Naive thymus-derived CD4-positive, alpha-beta T cell (primary cell): ENCODE measurements around the gene TMPRSS2. TPM values are rescaled to one million over a fixed set of nuclear protein-coding genes. Genes with fewer than 3 reads are reported as not detected.

Experiments used
- ATAC-seq: fragments of 150-1000 bp; cut with Tn5 transposase; 2 replicates; pipeline ENCODE4 v1.10.0; 2021; ENCODE audit warnings: mild to moderate bottlenecking, moderate library complexity
- CTCF ChIA-PET: fragments of 350-600 bp; sonication (Branson Sonifier 250); formaldehyde crosslinking; loops from one replicate; lab custom pipeline; 2021; ENCODE audit warnings: antibody characterized with exemption; lab: Charles Lee
- POLR2A ChIA-PET: fragments of 350-600 bp; sonication (Branson Sonifier 250); formaldehyde crosslinking; loops from one replicate; lab custom pipeline; 2021; ENCODE audit warnings: antibody characterized with exemption, inconsistent platforms; lab: Charles Lee
- DNase-seq, 9 donors: peaks; one replicate each; pipeline versions ENCODE4 v3.0.0 to v3.0.0-alpha.2; 2020 to 2022; ENCODE audit warnings: mixed read lengths in 1 of 9
- H3K27ac ChIP-seq: one replicate; pipeline ENCODE4 v1.7.0; 2013; ENCODE audit warnings: mild to moderate bottlenecking, low read depth, low read length, moderate library complexity
- H3K27me3 ChIP-seq, 2 donors: one replicate each; pipeline ENCODE4 v1.7.0; 2013; ENCODE audit warnings: low read length in 2 of 2, mild to moderate bottlenecking in 2 of 2, moderate library complexity in 2 of 2; ENCODE audit not compliant: control insufficient read depth in 2 of 2, insufficient read depth in 2 of 2
- H3K36me3 ChIP-seq, 3 experiments: 1 replicate in 2 of 3; 2 replicates in 1 of 3; pipeline ENCODE4 v1.7.0; 2013; ENCODE audit warnings: low read length in 3 of 3, mild to moderate bottlenecking in 3 of 3, moderate library complexity in 1 of 3; ENCODE audit not compliant: insufficient read depth in 3 of 3, control insufficient read depth in 2 of 3
- H3K4me1 ChIP-seq, 2 donors: one replicate each; pipeline ENCODE4 v1.7.0; 2013; ENCODE audit warnings: low read length in 2 of 2, mild to moderate bottlenecking in 2 of 2, moderate library complexity in 1 of 2; ENCODE audit not compliant: control insufficient read depth in 2 of 2, insufficient read depth in 2 of 2
- H3K4me3 ChIP-seq: 2 replicates; pipeline ENCODE4 v1.7.0; 2013; ENCODE audit warnings: mild to moderate bottlenecking, low read length
- H3K9me3 ChIP-seq, 3 experiments: 1 replicate in 2 of 3; 2 replicates in 1 of 3; pipeline ENCODE4 v1.7.0; 2013; ENCODE audit warnings: low read length in 3 of 3; ENCODE audit not compliant: control insufficient read depth in 2 of 3
- H3K27ac Mint-ChIP-seq, 9 donors: one replicate each; pipeline ENCODE4 v1.8.0; 2020 to 2022; ENCODE audit warnings: mixed read lengths in 9 of 9, mild to moderate bottlenecking in 8 of 9, moderate library complexity in 5 of 9, inconsistent platforms in 2 of 9
- H3K27me3 Mint-ChIP-seq, 5 donors: one replicate each; pipeline ENCODE4 v1.8.0; 2021 to 2022; ENCODE audit warnings: mixed read lengths in 5 of 5, mild to moderate bottlenecking in 1 of 5
- H3K36me3 Mint-ChIP-seq, 5 donors: one replicate each; pipeline ENCODE4 v1.8.0; 2020 to 2022; ENCODE audit warnings: mixed read lengths in 5 of 5, mild to moderate bottlenecking in 3 of 5, inconsistent platforms in 1 of 5
- H3K4me1 Mint-ChIP-seq, 7 donors: one replicate each; pipeline ENCODE4 v1.8.0; 2020 to 2022; ENCODE audit warnings: mixed read lengths in 7 of 7, mild to moderate bottlenecking in 3 of 7, inconsistent platforms in 1 of 7
- H3K4me3 Mint-ChIP-seq, 10 donors: one replicate each; pipeline ENCODE4 v1.8.0; 2020 to 2022; ENCODE audit warnings: mild to moderate bottlenecking in 10 of 10, mixed read lengths in 10 of 10, moderate library complexity in 6 of 10, inconsistent platforms in 2 of 10
- H3K9me3 Mint-ChIP-seq, 11 donors: one replicate each; pipeline ENCODE4 v1.8.0; 2020 to 2022; ENCODE audit warnings: mixed read lengths in 11 of 11, mild to moderate bottlenecking in 4 of 11, inconsistent platforms in 1 of 11, moderate library complexity in 1 of 11
- intact Hi-C, 2 donors: fragments of 100-400 bp; cut with micrococcal nuclease; formaldehyde crosslinking; loops; one replicate each; pipeline ENCODE4 v1.15.1; 2023
- polyA plus RNA-seq, 2 donors: library from polyadenylated mRNA; unstranded; fragments of 300-500 nt; fragmentation: Illumina TruSeq; gene quantifications; one replicate each; pipeline ENCODE4 v1.2.3, GENCODE V29; 2021
- total RNA-seq, 6 experiments: library from RNA in 5 of 6; stranded (reverse) in 5 of 6; gene quantifications; 1 replicate in 5 of 6; 2 replicates in 1 of 6; pipeline ENCODE4 v1.2.3 and lab custom pipeline; 2021 to 2026

Gene TMPRSS2
- total and polyA plus RNA-seq, 7 experiments from 2014 or later = not detected

- Histone ChIP-seq H3K27ac (no peak overlapping the region), H3K9me3 (no peaks in the 10 kb centered on the region), H3K4me1 (no peaks in the 10 kb centered on the region), H3K27me3 (no peaks in the 10 kb centered on the region), H3K36me3 (no peaks in the 10 kb centered on the region), H3K4me3 (no peak overlapping the region)
- no peaks in the 10 kb centered on the region for H3K36me3 Mint-ChIP-seq
- H3K27ac Mint-ChIP-seq = no peak overlapping the region
- ChIA-PET CTCF (interaction anchor here (0.9 kb wide), 1 partner anchor 201 kb away, joined by 3 read pairs; no protein-coding TSS in a partner anchor), POLR2A (no interaction called here)
- intact Hi-C loops = no loop called here
- ATAC-seq = no peak
- no peaks in the 10 kb centered on the region for H3K4me1 Mint-ChIP-seq
- DNase-seq = no peak
- no peaks in the 10 kb centered on the region for H3K9me3 Mint-ChIP-seq
- H3K4me3 Mint-ChIP-seq = no peak overlapping the region
- H3K27me3 Mint-ChIP-seq = peaks cover 0 to 21% (median 4%) of the 10 kb centered on the region in 5 donors
Observed at GRCh38 chr21:41483973-41484372, 24.0 kb downstream of the TMPRSS2 start.

- no peak overlapping the region for H3K4me3 Mint-ChIP-seq
- no peak overlapping the region for H3K4me3 ChIP-seq
- no peaks in the 10 kb centered on the region for H3K27me3 ChIP-seq
- no peak for ATAC-seq
- CTCF ChIA-PET = interaction anchor here (0.9 kb wide), 1 partner anchor 200 kb away, joined by 3 read pairs; no protein-coding TSS in a partner anchor
- H3K27ac Mint-ChIP-seq = no peak overlapping the region
- no peaks in the 10 kb centered on the region for H3K36me3 ChIP-seq
- POLR2A ChIA-PET = no interaction called here
- H3K4me1 ChIP-seq = no peaks in the 10 kb centered on the region
- H3K36me3 Mint-ChIP-seq = no peaks in the 10 kb centered on the region
- intact Hi-C loops = no loop called here
- no peaks in the 10 kb centered on the region for H3K9me3 Mint-ChIP-seq
- no peak overlapping the region for H3K27ac ChIP-seq
- H3K9me3 ChIP-seq = no peaks in the 10 kb centered on the region
- no peaks in the 10 kb centered on the region for H3K4me1 Mint-ChIP-seq
- H3K27me3 Mint-ChIP-seq = peaks cover 0 to 21% (median 8%) of the 10 kb centered on the region in 5 donors
- no peak for DNase-seq
Observed at GRCh38 chr21:41483415-41483814, 24.5 kb downstream of the TMPRSS2 start.

- Histone ChIP-seq H3K36me3 (no peaks in the 10 kb centered on the region), H3K27ac (no peak overlapping the region), H3K4me3 (no peak overlapping the region), H3K9me3 (no peaks in the 10 kb centered on the region), H3K27me3 (no peaks in the 10 kb centered on the region), H3K4me1 (no peaks in the 10 kb centered on the region)
- no peaks in the 10 kb centered on the region for H3K9me3 Mint-ChIP-seq
- ATAC-seq (no peak), DNase-seq (no peak)
- no peak overlapping the region for H3K4me3 Mint-ChIP-seq
- intact Hi-C loops = no loop called here
- H3K27ac Mint-ChIP-seq = no peak overlapping the region
- no peaks in the 10 kb centered on the region for H3K36me3 Mint-ChIP-seq
- POLR2A ChIA-PET = no interaction called here
- peaks cover 0 to 21% (median 8%) of the 10 kb centered on the region in 5 donors for H3K27me3 Mint-ChIP-seq
- no peaks in the 10 kb centered on the region for H3K4me1 Mint-ChIP-seq
- CTCF ChIA-PET = interaction anchor here (0.9 kb wide), 1 partner anchor 200 kb away, joined by 3 read pairs; no protein-coding TSS in a partner anchor
Observed at GRCh38 chr21:41482980-41483379, 25.0 kb downstream of the TMPRSS2 start.

GRCh38 chr21:41482301-41482700 is 25.7 kb downstream of the TMPRSS2 start:
- intact Hi-C loops = no loop called here
- Mint-ChIP-seq H3K4me1 (peaks cover 0 to 5% (median 0%) of the 10 kb centered on the region in 7 donors), H3K4me3 (no peak overlapping the region), H3K27ac (no peak overlapping the region), H3K27me3 (peaks cover 0 to 21% (median 8%) of the 10 kb centered on the region in 5 donors), H3K9me3 (no peaks in the 10 kb centered on the region), H3K36me3 (no peaks in the 10 kb centered on the region)
- H3K27ac ChIP-seq = no peak overlapping the region
- DNase-seq (no peak), ATAC-seq (no peak)
- H3K4me1 ChIP-seq = no peaks in the 10 kb centered on the region
- no peaks in the 10 kb centered on the region for H3K9me3 ChIP-seq
- H3K4me3 ChIP-seq = no peak overlapping the region
- no peaks in the 10 kb centered on the region for H3K36me3 ChIP-seq
- H3K27me3 ChIP-seq = no peaks in the 10 kb centered on the region
- ChIA-PET POLR2A (no interaction called here), CTCF (no interaction called here)

- no peak overlapping the region for H3K27ac Mint-ChIP-seq
- peaks cover 0 to 17% (median 8%) of the 10 kb centered on the region in 5 donors for H3K27me3 Mint-ChIP-seq
- no peak overlapping the region for H3K4me3 ChIP-seq
- no peak overlapping the region for H3K4me3 Mint-ChIP-seq
- H3K36me3 ChIP-seq = no peaks in the 10 kb centered on the region
- ATAC-seq = no peak
- H3K27ac ChIP-seq = no peak overlapping the region
- no peaks in the 10 kb centered on the region for H3K4me1 ChIP-seq
- ChIA-PET POLR2A (no interaction called here), CTCF (no interaction called here)
- peaks cover 0 to 7% (median 0%) of the 10 kb centered on the region in 7 donors for H3K4me1 Mint-ChIP-seq
- DNase-seq = no peak
- intact Hi-C loops = no loop called here
- no peaks in the 10 kb centered on the region for H3K36me3 Mint-ChIP-seq
- H3K27me3 ChIP-seq = no peaks in the 10 kb centered on the region
- H3K9me3 ChIP-seq = no peaks in the 10 kb centered on the region
- H3K9me3 Mint-ChIP-seq = no peaks in the 10 kb centered on the region
Observed at GRCh38 chr21:41481191-41481590, 26.8 kb downstream of the TMPRSS2 start.

- ATAC-seq = no peak
- intact Hi-C loops = no loop called here
- H3K27me3 Mint-ChIP-seq = peaks cover 0 to 17% (median 8%) of the 10 kb centered on the region in 5 donors
Observed at GRCh38 chr21:41480086-41480690, 27.8 kb downstream of the TMPRSS2 start.

GRCh38 chr21:41479686-41480085 is 28.3 kb downstream of the TMPRSS2 start:
- ChIA-PET CTCF (no interaction called here), POLR2A (no interaction called here)
- Histone ChIP-seq H3K9me3 (no peaks in the 10 kb centered on the region), H3K4me3 (no peak overlapping the region), H3K27ac (no peak overlapping the region), H3K27me3 (no peaks in the 10 kb centered on the region), H3K4me1 (no peaks in the 10 kb centered on the region), H3K36me3 (no peaks in the 10 kb centered on the region)
- H3K9me3 Mint-ChIP-seq = no peaks in the 10 kb centered on the region
- H3K27me3 Mint-ChIP-seq = peaks cover 0 to 17% (median 8%) of the 10 kb centered on the region in 5 donors
- intact Hi-C loops = no loop called here
- no peak for DNase-seq
- ATAC-seq = no peak
- H3K36me3 Mint-ChIP-seq = no peaks in the 10 kb centered on the region
- H3K4me3 Mint-ChIP-seq = no peak overlapping the region
- H3K27ac Mint-ChIP-seq = no peak overlapping the region
- peaks cover 0 to 7% (median 0%) of the 10 kb centered on the region in 7 donors for H3K4me1 Mint-ChIP-seq

More at GRCh38 chr21:41480086-41480690, 27.8 kb downstream of the TMPRSS2 start:
- Mint-ChIP-seq H3K4me3 (no peak overlapping the region), H3K36me3 (no peaks in the 10 kb centered on the region), H3K4me1 (peaks cover 0 to 7% (median 0%) of the 10 kb centered on the region in 7 donors), H3K9me3 (no peaks in the 10 kb centered on the region), H3K27ac (peak overlapping the region in 1 of 9 donors; percentile 11)
- Histone ChIP-seq H3K27me3 (no peaks in the 10 kb centered on the region), H3K27ac (no peak overlapping the region), H3K9me3 (no peaks in the 10 kb centered on the region), H3K36me3 (no peaks in the 10 kb centered on the region), H3K4me3 (no peak overlapping the region), H3K4me1 (no peaks in the 10 kb centered on the region)
- POLR2A ChIA-PET = no interaction called here
- CTCF ChIA-PET = no interaction called here
- DNase-seq = no peak
